Measurements from ENCODE around the gene CTNNA2.

DNA sequence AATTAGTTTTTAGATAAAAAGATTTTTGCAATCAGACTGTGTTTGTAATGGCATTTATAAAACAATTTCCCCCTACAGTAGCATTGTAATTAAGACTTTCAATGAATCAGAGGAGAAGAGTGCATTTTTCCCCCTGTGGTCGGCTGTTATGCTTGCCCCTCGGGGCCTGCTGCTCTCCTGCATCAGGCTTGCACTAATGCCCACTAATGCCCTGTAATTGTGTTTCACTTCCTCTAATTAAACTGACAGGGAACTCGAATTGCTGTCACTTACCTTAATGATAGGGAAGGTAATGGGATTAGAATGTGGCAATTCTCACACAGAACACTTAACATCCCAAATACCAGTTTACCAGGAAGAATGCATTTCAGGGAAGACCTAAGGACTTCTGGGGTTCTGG, 852.9 kb downstream of the CTNNA2 start:
- no peak for TF ChIP-seq SIN3A (IDR thresholded peaks at IDR 0.05; ENCODE audit: borderline replicate concordance, insufficient read depth, low read length)
- TF ChIP-seq, protein P1, sequence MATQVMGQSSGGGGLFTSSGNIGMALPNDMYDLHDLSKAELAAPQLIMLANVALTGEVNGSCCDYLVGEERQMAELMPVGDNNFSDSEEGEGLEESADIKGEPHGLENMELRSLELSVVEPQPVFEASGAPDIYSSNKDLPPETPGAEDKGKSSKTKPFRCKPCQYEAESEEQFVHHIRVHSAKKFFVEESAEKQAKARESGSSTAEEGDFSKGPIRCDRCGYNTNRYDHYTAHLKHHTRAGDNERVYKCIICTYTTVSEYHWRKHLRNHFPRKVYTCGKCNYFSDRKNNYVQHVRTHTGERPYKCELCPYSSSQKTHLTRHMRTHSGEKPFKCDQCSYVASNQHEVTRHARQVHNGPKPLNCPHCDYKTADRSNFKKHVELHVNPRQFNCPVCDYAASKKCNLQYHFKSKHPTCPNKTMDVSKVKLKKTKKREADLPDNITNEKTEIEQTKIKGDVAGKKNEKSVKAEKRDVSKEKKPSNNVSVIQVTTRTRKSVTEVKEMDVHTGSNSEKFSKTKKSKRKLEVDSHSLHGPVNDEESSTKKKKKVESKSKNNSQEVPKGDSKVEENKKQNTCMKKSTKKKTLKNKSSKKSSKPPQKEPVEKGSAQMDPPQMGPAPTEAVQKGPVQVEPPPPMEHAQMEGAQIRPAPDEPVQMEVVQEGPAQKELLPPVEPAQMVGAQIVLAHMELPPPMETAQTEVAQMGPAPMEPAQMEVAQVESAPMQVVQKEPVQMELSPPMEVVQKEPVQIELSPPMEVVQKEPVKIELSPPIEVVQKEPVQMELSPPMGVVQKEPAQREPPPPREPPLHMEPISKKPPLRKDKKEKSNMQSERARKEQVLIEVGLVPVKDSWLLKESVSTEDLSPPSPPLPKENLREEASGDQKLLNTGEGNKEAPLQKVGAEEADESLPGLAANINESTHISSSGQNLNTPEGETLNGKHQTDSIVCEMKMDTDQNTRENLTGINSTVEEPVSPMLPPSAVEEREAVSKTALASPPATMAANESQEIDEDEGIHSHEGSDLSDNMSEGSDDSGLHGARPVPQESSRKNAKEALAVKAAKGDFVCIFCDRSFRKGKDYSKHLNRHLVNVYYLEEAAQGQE (IDR thresholded peaks at IDR 0.05; ENCODE audit: insufficient read depth in 1 of 2, low read depth in 2 of 2, low read length in 2 of 2) = no peak
- no peak for TF ChIP-seq TAF1 (IDR thresholded peaks at IDR 0.05; ENCODE audit: borderline replicate concordance, insufficient read depth, low read length)
